T-helper 22 cell (primary cell): ENCODE data around the gene PTPRE.
A peak's percentile ranks its signal among the peaks of the same experiment; 100 is the strongest.

Experiments
- DNase-seq: peaks from one replicate; pipeline ENCODE4 v3.0.0-alpha.2; 2020; ENCODE audit warnings: low read depth

The PTPRE gene

DNA sequence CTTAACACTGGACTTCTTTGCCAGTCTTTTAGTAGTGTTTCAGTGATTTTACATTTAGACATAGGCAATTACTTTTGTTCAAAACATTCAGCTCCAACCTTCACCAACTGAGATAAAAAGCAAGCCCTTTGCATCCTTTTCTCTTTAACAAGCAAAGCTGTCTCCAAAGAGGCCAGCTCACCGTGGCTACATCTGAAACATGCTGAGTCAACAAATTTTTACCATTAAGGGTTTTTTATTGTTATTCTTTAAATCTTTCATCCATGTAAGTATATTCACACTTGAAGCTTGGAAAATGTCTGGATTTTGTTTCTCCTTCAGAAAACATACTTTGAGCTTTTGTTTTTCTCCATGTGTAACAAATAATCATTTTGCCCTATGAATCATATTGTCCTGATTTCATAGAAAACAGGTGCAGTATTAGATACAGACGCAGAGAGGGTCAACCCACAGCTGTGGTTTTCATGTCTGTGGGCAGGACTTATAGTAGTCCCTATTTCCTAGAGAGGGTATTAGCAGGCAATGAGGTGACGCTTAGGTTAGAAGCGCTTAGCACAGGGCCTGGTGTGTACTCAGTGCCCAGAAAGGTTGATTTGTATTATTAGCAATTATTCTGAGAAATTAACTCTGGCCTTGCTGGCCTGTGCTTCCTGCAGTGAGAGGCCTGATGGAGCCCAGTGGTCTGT is 119.9 kb downstream of the PTPRE start:
- no peak for DNase-seq

DNA sequence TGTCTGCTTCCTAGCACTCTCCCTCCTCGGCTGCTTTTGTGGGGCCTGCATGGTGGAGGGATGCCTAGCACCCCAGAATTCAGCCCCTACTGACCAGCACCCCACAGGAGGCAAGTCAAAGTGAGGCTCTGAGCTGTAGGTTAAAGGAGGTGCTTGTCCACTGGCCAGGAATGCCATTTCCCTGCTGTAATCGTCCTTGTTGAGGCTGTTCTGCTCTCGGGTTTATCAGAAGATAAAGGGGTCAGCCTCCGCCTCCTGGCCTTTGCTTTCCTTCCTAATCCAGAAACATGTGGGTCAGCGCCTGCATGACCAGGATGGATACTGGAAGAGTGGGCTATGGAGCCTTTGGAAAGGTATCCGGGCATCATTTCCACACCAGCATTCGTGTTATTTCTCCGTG is 120.4 kb downstream of the PTPRE start:
- DNase-seq: no peak

DNA sequence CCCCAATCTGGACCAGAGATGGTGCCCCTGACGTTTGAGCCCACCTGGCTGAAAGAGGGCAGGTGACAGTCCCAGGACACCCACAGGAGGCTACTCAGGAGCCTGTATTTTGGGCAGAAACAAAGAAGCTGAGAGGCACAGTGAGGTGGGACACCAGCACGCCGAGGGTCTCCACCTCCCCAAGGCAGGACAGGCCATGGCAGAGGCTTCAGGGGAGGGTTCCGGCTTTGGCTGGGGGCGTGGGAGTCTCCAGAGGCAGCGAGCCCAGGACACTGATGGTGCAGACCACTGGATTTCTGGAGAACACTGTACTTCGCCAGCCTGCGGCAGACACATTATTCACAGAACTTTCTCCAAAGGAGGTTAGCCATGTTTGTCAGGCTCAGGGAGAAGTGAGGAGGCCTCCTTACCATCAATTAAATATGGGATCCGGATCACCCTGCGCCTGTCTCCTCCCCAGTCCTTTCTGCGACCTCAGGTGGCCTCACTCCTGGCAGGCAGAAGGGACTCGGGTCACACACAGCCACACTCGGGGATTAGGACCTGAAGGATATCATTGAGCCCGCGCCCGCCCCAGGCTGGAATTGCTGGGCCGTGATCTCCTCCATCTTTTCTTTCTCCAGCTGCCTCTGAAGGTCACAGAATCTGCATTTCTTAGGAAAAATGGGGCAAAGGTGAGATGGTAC is 121.1 kb downstream of the PTPRE start:
- no peak for DNase-seq

DNA sequence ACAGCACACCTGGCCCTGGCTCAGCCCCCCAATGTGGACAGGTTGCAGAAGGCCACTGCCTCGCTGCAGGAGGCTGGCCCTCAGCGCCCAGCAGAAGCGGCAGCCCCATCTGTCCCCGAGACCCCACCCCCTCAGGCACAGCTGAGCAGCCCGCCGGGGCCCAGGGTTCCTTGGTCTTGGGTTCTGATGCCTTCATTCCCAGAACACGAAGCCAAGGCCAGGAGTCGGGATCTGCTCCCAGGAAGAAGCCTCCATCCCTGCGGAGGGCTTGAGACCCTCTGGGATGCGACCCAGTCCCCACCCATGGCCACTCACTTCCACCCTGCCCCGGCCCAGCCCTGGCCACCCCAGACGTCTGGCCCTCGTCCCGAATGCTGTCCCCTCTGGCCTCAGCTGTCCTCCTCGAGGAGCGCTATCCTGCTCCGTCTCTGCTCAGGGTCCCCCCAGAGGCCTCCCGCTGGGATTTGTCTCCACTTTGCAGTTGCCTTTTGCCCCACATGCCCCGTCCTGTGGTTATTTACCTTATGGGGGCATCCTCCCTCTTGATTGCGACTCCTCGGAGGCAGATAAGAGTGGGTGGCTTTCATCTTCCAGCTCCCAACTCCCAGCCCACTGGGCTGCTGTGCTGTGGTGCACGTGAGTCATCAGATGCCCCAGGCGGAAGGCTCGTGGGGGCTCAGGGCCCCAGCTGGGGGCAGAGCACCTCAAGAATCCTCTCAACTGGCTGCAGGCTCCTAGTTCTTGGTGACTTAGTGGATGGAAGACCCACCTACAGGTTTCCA is 121.8 kb downstream of the PTPRE start:
- DNase-seq: no peak

DNA sequence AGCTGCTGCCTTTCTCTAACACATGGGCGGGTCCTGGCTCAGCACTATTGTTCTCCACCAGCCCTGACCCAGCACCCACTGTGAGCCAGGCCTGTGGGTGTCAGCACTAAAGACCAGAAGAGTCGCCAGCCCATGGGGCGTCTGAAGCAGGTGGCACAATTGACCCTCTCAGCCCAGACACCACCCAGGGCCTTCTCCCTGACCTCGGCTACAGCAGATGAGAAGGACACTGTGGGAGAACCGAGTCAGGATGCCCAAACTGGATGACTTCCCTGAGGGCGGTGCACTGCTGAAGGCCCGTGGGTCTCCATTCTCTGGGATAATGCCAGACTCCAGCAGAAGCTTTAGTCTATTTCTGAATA is 122.4 kb downstream of the PTPRE start:
- DNase-seq: no peak

DNA sequence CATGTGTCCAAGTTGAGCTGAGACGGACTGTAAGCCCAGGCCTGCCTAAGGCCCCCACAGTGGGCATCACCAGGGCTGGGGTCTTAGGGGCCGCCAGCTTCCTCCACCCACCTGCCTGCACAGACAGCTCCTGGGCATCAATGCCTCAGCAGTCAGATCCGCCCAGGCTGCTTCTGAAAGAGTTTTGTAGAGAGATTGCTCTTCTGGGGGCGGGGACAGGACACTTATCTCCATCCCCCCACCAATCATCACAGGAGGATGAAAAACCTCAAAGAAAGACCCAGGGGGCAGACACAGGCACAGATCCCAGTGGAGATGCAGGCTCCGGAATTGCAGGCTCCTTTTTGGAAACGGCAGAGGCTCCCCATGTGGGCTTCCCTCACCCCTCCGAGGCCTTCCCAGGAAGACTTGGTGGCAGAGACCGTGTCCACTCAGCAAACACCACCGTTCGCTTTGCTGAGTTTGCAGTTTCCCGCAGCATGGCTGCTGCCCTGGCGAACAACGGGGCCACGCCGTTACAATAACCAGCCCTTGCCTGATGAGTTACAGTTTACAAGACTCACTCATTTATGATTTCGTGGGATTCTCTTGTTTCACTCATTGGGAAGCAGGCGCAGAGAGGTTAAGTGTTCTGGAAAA is 122.9 kb downstream of the PTPRE start:
- DNase-seq: no peak

DNA sequence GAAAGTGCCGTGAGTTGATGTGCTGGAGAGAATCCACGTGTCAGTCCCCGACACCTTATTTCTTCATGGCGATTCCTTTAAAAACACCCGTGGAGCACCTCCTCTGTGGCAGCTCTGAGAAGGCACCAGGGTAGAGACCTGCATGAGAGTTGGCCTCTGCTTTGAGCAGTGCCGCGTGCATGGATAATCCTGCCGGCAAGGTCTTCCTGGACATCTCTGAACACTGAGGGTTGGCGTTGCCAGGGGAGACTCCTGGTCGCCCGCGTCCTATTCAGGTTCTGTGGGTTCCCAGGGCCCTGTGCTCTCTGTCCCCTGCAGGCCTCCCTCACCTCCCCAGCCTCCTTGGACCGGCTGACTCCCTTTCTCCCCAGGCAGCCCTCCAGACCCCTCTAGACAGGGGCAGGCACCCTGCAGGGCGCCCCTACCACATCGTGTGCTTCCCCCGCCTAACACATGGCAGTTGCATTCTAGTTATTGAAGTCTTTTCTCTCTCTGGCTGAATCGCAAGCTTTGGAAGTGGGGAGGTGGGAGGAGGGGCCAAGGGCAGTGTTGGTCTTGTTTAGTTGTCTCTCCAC is 123.7 kb downstream of the PTPRE start:
- no peak for DNase-seq

DNA sequence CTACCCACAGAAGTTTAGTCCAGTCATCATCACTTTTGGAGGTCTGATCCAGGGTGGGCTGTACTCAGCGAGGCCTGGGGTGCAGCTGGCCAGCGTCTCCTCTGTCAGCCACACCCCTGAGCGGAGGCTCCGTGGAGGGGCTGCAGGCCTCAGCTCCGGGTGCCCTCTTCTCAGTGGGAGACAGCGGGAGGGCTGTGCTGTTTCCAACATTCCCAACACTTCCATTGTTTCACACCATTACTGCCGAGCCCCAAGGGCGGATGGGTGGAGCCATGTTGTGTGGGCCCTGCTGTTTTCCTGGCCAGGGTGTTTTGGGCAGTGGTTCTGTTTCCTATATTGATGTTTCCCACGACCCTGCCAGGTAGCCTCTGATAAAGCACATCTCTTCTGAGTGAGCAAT is 124.3 kb downstream of the PTPRE start:
- DNase-seq: no peak

DNA sequence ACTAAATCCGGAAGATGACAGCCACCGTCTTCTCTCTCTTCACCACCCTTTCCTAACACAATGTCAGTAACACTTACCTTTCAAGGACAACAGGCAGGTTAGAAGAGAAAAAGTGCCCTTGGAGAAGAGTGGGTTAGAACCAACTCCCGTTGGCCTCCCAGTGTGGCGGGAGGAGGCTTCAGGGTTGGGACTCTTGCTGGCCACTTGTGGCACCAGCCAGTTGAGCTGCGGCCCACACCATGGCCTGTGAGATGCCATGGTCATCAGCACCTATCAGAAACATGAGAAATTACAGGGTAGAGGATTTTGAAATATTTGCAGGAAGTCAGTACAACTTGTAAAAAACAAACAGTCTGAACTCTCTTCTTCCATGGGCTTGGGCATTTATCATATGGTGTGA is 125.6 kb downstream of the PTPRE start:
- DNase-seq: no peak

DNA sequence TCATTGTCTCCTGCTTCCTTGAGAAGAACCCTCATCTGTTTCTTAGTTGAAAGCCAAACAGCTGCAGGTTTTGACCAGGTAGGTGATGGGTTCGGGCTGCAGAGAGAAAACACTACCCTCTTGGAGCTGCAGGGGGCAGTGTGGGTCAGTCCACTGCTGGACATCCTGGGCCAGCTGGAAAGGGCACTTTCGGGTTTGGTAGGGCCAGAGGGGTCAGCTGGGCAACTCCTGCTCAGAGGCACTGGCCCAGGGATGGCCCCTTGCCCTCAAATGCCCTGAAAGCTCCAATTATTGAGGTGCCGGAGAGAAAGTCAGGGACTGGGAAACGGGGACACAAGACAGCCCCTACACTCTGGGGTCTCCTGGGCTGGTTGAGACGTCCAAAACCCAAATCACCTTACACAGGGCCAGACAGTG is 128.7 kb downstream of the PTPRE start:
- DNase-seq: peak; percentile 21

DNA sequence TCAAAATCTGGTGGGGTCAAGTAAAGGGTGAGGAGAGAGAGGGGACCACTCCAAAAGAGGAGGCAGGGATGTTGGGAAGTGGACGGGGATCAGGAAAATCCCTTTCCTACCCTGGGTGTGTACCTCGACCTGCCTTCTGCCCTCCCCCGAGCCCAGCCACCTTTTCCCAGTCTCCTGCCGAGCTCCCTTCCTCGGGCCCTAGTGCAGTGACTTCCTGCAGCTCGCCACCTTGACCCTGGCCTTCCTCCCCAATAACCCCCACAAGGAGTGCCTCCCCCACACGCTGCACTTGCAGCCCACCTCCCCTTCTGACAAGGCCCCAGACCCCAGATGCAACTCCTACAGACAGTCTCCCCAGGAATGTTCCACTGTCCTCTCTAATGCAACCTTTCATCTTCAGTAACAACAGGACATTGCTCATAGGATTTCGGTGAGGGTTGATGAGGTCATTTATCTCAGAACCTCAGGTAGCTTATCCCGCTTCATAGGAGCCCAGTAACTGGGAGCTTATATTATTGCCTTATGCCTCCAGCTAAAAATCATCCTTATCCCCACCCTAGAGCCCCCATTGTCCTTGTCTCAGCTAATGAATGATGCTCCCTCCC is 129.2 kb downstream of the PTPRE start:
- no peak for DNase-seq

DNA sequence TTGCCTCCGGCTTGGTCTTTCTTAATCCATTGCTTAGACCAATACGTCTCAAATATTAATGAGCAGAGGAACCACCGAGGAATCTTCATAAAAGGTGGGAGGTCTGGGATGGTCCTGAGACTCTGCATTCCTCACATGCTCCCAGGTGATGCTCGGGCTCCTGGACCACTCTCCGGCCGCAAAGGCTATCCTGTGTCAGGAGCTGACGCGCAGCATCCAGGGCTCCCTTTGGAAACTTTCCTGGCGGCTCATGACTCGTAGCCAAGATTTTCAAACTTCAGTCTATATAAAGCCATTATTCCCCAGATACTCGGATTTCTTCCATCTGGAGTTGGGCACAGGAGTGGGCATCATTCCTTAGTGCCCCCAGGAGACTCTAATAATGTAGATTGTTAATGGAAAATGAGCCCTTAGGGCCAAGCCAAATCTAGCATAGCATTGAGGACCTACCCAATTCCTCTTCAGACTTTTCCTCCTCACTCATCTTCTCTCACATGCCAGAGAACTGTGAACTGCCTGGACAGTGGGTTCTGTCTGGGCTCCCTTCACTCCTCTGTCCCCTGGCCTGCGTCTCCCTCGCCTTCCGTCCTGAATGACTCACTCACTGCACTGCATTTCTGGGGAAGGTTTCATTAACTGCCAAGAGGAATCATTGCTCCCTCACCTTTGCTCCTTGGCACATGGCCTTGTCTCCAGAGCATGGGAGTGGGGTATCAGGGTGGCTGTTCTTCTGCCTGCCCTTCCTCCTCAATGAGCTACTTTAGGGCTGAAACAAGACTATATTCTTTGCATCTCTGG is 130.0 kb downstream of the PTPRE start:
- DNase-seq: no peak

DNA sequence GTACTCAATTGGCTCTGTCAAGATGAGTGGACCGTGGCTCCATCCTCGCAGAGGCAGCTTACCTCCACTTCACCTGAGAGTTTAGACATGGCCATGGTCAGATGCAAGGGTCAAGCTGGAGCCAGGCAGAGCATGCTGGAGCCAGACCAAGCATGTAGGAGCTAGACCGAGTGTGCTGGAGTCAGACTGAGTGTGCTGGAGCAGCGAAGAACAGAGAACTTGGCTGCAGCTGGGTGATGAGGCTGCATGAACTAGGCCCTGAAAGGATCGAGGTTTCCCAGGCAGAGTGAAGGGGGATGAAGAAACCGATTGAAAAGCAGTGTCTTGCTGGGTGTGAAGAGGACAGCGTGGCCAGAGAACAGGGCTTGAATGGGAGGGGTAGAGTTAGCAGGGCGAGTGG is 133.2 kb downstream of the PTPRE start:
- DNase-seq: no peak

DNA sequence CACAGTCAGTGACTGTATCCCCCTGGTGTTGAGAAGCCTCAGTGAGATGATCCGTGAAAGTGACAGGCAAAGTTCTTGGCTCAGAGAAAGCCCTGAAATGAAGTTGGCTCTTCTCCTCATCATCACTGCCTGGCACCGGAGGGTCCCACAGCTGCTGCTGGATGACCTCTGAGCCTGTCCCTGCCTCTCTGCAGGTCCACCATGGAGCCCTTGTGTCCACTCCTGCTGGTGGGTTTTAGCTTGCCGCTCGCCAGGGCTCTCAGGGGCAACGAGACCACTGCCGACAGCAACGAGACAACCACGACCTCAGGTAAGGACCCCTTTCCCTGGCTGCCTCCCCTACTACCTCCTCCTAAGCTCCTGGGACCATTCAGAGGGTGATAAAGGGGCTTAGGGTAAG is 133.8 kb downstream of the PTPRE start:
- no peak for DNase-seq

DNA sequence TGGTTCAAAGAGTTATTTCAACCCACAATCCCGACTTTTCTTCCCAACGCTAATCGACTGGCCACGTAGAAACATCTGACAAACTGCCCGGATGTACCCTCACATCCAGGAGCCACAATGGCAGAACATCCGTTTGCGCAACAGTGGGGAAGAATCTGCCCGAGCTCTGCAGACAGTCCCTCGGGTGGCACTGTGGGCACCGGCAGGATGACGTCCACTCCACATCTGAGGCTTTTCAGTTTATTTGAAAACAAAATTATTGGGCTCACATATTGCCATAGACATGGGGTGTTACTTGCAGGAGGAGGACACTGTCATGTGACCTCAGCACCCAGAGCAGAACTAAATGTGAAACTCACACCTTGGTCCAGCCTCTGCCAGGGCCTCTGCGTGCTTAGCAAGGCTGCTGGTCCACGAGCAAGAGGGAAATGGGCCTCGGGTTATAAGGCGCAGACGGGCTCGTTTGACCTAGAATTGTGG is 135.3 kb downstream of the PTPRE start:
- no peak for DNase-seq

DNA sequence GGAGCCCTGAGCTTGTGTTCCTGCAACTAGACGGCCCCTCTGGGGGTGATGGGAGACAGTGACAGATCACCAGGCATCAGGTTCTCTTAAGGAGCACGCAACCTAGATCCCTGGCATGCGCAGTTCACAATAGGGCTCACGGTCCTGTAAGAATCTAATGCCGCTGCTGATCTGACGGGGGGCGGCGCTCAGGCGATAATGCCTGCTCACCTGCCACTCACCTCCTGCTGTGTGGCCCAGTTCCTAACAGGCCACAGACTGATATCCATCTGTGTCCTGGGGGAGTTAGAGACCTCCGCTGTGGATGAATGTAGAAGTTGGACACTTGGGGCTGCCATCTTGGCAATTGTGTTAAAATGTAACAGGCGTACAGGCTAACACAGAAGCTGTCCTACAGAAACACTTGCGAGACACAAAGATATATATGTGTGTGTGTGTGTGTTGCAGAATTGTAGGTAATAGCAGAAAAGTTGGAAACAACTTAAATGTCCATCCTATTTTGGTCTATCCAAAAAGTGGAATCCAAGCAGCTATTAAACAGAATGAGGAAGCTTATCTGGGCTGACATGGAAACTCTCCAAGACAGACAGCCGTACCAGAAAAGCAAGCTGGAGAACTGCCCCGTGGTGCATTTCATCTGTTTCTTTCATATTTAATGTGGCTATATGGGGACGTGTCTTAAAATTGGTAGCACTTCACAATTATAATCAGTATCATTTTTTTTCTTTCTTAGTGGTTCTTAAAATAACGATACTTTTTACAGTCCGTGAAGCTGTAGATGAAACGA is 136.5 kb downstream of the PTPRE start:
- no peak for DNase-seq

DNA sequence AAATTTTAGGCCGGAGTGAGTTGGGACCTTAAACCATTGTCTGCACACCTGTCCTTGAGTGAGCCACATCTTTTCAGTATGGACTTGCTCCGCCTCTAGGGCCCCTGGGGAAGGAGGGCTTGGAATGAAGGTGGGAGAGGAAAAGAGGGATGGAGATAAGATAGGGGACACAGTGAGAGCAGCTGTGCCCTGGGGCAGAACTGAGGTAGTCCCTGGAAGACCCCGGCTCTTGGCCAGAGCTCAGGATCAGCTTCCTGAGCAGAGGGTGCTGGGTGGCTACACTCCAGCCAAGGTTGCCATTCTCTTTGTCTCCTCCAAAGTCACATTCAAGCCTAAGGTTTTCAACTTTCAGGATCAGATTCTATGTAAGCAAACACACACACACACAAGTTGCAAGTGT is 137.3 kb downstream of the PTPRE start:
- no peak for DNase-seq

DNA sequence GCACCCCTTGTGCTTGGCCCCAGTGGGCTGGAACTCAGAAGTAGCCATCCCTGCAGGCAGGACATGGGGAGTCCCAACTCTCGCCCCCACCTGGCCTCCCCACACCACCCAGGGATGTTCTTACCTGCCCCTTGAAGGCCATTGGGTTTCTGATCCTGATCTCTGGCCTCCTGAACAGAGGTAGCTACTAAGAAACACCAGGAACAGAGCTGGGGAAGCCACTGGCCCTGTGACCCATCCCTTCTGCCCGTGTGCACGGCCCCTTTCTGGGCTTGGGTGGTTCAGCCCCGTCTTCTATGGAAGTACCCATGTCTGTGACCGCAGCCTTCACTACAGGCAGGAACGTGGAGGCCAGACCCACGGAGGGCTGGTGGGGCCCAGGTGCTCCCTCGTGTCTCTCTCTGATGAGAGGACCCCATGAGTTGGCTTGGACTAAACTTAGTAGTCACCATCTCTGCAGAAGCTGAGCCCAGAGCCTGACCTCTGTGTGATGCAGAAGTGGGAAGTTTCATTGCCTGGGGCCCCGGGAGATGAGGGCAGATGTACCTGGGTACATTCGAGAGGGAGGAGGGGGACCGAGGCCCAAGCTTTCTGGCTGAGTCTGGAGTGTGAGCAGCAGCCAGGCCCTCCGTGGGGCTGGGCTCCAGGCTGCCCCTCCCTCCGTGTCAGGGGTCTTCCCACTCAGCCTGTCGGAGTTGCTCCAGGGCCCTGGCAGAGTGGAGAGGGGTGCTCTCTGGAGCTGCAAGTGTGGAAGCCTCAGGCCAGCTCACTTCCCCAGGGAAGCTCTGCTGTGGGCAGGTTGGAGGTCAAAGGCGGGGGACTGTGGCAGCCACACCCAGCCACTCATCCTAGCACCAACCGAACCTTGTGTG is 138.3 kb downstream of the PTPRE start:
- no peak for DNase-seq

DNA sequence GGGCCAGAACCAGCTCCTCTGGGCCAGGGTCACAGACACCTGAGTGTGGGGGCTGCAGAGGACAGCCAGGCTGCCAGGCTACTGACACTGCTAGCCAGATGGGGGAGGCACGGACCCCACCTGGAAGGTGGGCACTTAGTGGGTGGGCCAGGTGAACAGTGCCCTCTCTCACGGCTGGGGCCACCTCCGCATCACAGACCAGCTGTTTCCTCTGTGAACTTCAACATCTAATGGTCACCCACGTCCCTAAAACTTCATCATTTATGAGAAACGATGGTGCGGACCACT is 138.9 kb downstream of the PTPRE start:
- DNase-seq: no peak
